ENCODE measurements around the gene UBASH3A. TPM values are rescaled to one million over a fixed set of nuclear protein-coding genes. Genes with fewer than 3 reads are reported as not detected.

The UBASH3A gene
- total RNA-seq, 1 donor, result not detected

GRCh38 chr21:42431196-42431595 lies 27.5 kb downstream of the UBASH3A start:
- H3K4me3 ChIP-seq (ENCODE audit: low read depth, low read length), result no peak overlapping the region
- no peak for TF ChIP-seq CTCF (IDR thresholded peaks at IDR 0.05; ENCODE audit: insufficient read depth, low read depth, low read length)
- no peak for DNase-seq (ENCODE audit: low read depth)

- no peak for TF ChIP-seq CTCF (IDR thresholded peaks at IDR 0.05; ENCODE audit: insufficient read depth, low read depth, low read length)
- DNase-seq (ENCODE audit: low read depth), result no peak
- no peak overlapping the region for H3K4me3 ChIP-seq (ENCODE audit: low read depth, low read length)
Measured at GRCh38 chr21:42432695-42433094, 29.0 kb downstream of the UBASH3A start.

- no peak for DNase-seq (ENCODE audit: low read depth)
- no peak overlapping the region for H3K4me3 ChIP-seq (ENCODE audit: low read depth, low read length)
Measured at GRCh38 chr21:42433946-42434551, 30.3 kb downstream of the UBASH3A start.

GRCh38 chr21:42434884-42435283 lies 31.2 kb downstream of the UBASH3A start:
- no peak overlapping the region for H3K4me3 ChIP-seq (ENCODE audit: low read depth, low read length)
- TF ChIP-seq CTCF (IDR thresholded peaks at IDR 0.05; ENCODE audit: insufficient read depth, low read depth, low read length), result no peak
- no peak for DNase-seq (ENCODE audit: low read depth)

More at GRCh38 chr21:42433946-42434551, 30.3 kb downstream of the UBASH3A start:
- TF ChIP-seq CTCF (IDR thresholded peaks at IDR 0.05; ENCODE audit: insufficient read depth, low read depth, low read length), result no peak

- no peak for DNase-seq (ENCODE audit: low read depth)
- H3K4me3 ChIP-seq (ENCODE audit: low read depth, low read length), result no peak overlapping the region
- no peak for TF ChIP-seq CTCF (IDR thresholded peaks at IDR 0.05; ENCODE audit: insufficient read depth, low read depth, low read length)
Measured at GRCh38 chr21:42435401-42435800, 31.7 kb downstream of the UBASH3A start.

- TF ChIP-seq CTCF (IDR thresholded peaks at IDR 0.05; ENCODE audit: insufficient read depth, low read depth, low read length), result no peak
- DNase-seq (ENCODE audit: low read depth), result no peak
Measured at GRCh38 chr21:42435833-42436232, 32.1 kb downstream of the UBASH3A start.

GRCh38 chr21:42436914-42437313 lies 33.2 kb downstream of the UBASH3A start:
- no peak for TF ChIP-seq CTCF (IDR thresholded peaks at IDR 0.05; ENCODE audit: insufficient read depth, low read depth, low read length)
- no peak for DNase-seq (ENCODE audit: low read depth)
- H3K4me3 ChIP-seq (ENCODE audit: low read depth, low read length), result no peak overlapping the region

More at GRCh38 chr21:42435833-42436232, 32.1 kb downstream of the UBASH3A start:
- no peak overlapping the region for H3K4me3 ChIP-seq (ENCODE audit: low read depth, low read length)

Measured in fibroblast of villous mesenchyme (primary cell).